Calu3 (cell line): Measurements from ENCODE around the gene VMP1. TPM values are rescaled to one million over a fixed set of nuclear protein-coding genes. Genes with fewer than 3 reads are reported as not detected.

ENCODE experiments used
- BruUV-seq: library from RNA; stranded (reverse); fragments of 400-500 nt; replicated peaks from 2 replicates; lab custom pipeline; 2021; lab: Mats Ljungman, UMichigan
- CTCF ChIA-PET: fragments of 300-600 bp; sonication (Branson Sonifier 250); formaldehyde crosslinking; loops from one replicate; lab custom pipeline; 2022; ENCODE audit warnings: antibody characterized with exemption; lab: Charles Lee
- DNase-seq: peaks from one replicate; pipeline ENCODE4 v3.0.0; 2022
- H3K27ac Mint-ChIP-seq: one replicate; pipeline ENCODE4 v1.8.0; 2022; ENCODE audit warnings: mixed read lengths; ENCODE audit not compliant: unreplicated experiment
- H3K27me3 Mint-ChIP-seq: one replicate; pipeline ENCODE4 v1.8.0; 2022; ENCODE audit warnings: mixed read lengths; ENCODE audit not compliant: unreplicated experiment
- H3K36me3 Mint-ChIP-seq: one replicate; pipeline ENCODE4 v1.8.0; 2022; ENCODE audit warnings: mild to moderate bottlenecking, moderate library complexity, mixed read lengths; ENCODE audit not compliant: insufficient read depth, unreplicated experiment
- H3K4me1 Mint-ChIP-seq: one replicate; pipeline ENCODE4 v1.8.0; 2022; ENCODE audit warnings: mild to moderate bottlenecking, low read depth, mixed read lengths; ENCODE audit not compliant: unreplicated experiment
- H3K4me3 Mint-ChIP-seq: one replicate; pipeline ENCODE4 v1.8.0; 2022; ENCODE audit warnings: mild to moderate bottlenecking, low read depth, moderate library complexity, mixed read lengths; ENCODE audit not compliant: unreplicated experiment
- H3K9me3 Mint-ChIP-seq: one replicate; pipeline ENCODE4 v1.8.0; 2022; ENCODE audit warnings: low read depth, mixed read lengths; ENCODE audit not compliant: unreplicated experiment
- CTCF ChIP-seq: fragments of 200-600 bp; IDR thresholded peaks from one replicate; pipeline ENCODE4 v1.8.0; 2022; ENCODE audit warnings: antibody characterized with exemption; ENCODE audit not compliant: unreplicated experiment
- intact Hi-C: fragments of 100-400 bp; cut with micrococcal nuclease; formaldehyde crosslinking; loops from one replicate; pipeline ENCODE4 v1.10.0; 2022; ENCODE audit not compliant: unreplicated experiment
- total RNA-seq: library from RNA; stranded (reverse); gene quantifications from 2 replicates; pipeline ENCODE4 v1.2.3, GENCODE V29; 2022

Gene VMP1
- total RNA-seq, 1 experiment from 2014 or later = 315 TPM

- Mint-ChIP-seq H3K36me3 (peaks cover 100% of the 10 kb centered on the region), H3K4me3 (peak overlapping the region; percentile 69), H3K9me3 (no peaks in the 10 kb centered on the region), H3K27me3 (no peaks in the 10 kb centered on the region), H3K4me1 (peaks cover 9% of the 10 kb centered on the region), H3K27ac (peak overlapping the region; percentile 100)
- DNase-seq = peak; percentile 66
- no peak for TF ChIP-seq CTCF
- CTCF ChIA-PET = interaction anchor here (0.6 to 1.5 kb wide), 5 partner anchors 14 to 89 kb away, joined by 4 to 14 read pairs (median 5); no protein-coding TSS in a partner anchor
- BruUV-seq = no TSS peak
- intact Hi-C loops = no loop called here
Measured at GRCh38 chr17:59842901-59843652, 135.6 kb downstream of the VMP1 start.

- Mint-ChIP-seq H3K27ac (peak overlapping the region; percentile 100), H3K4me3 (peak overlapping the region; percentile 46), H3K27me3 (no peaks in the 10 kb centered on the region), H3K4me1 (peaks cover 22% of the 10 kb centered on the region), H3K36me3 (peaks cover 97% of the 10 kb centered on the region), H3K9me3 (no peaks in the 10 kb centered on the region)
- no peak for DNase-seq
- intact Hi-C loops = no loop called here
- CTCF ChIA-PET = interaction anchor here (0.8 to 2.0 kb wide), 4 partner anchors 8 to 91 kb away, joined by 3 to 7 read pairs (median 6); no protein-coding TSS in a partner anchor
- no TSS peak for BruUV-seq
- TF ChIP-seq CTCF = no peak
Measured at GRCh38 chr17:59844884-59845594, 137.6 kb downstream of the VMP1 start.

- Mint-ChIP-seq H3K36me3 (peaks cover 95% of the 10 kb centered on the region), H3K4me1 (peaks cover 29% of the 10 kb centered on the region), H3K4me3 (peak overlapping the region; percentile 46), H3K9me3 (no peaks in the 10 kb centered on the region), H3K27ac (peak overlapping the region; percentile 100), H3K27me3 (no peaks in the 10 kb centered on the region)
- intact Hi-C loops = loop anchor here (1.0 kb wide), 1 partner anchor 12 kb away; no protein-coding TSS in a partner anchor
- TF ChIP-seq CTCF = no peak
- CTCF ChIA-PET = interaction anchor here (0.8 to 2.0 kb wide), 3 partner anchors 13 to 92 kb away, joined by 3 to 7 read pairs (median 6); no protein-coding TSS in a partner anchor
- peak; percentile 77 for DNase-seq
- TSS peak; percentile 15 for BruUV-seq
Measured at GRCh38 chr17:59845595-59846393, 138.3 kb downstream of the VMP1 start.
